ENCODE results near the gene SMAD6.

The SMAD6 gene

DNA sequence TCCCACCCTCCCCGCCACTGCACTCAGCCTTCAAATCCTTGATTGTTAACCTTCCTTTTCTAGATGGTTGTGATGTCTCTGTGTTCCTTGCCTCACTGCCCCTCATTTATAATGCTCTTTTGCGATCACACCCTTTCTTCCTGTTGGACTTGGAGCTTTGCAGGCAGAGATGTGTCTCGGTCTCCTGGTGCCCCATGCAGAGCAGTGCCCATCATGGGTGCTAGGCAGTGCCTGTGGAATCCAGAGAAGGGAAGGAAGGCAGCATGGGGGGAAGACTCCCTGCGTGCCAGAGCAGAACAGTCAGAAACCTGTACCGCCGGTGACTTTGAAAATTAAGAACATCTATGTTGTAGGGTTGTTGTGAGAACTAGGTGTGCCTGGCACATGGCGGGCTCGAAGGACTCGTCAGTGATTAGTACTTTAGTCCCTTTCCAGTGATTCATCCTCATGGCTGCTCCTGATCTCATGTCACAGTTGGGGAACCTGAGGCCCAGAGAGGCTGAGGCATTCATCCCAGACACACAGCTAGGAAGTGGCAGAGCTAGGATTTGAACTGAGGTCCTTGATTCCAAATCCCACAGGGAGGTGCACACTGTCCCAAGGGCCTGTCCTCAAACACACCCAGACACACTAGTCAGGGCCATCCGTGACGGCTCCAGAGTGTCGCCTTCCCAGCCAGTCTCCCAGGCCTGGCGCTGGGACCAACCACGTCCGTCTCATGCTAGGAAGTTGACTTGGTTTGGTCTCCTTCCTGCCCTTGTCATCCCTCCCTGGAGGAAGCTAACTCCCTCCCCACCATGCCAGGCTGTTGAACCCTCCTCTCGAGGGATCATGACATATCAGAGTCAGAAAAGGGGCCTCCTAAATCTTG, 58.3 kb downstream of the SMAD6 start:
- H4K20me1 ChIP-seq = no peaks in the 10 kb centered on the region
- H3K27me3 ChIP-seq = no peaks in the 10 kb centered on the region
- H3K4me2 ChIP-seq = peak overlapping the region; percentile 94
- no peak overlapping the region for H3K4me3 ChIP-seq
- H3K27ac ChIP-seq = peak overlapping the region; percentile 54; the same call in 1 of the 2 replicates
- H3K9me3 ChIP-seq = peaks cover 5% of the 10 kb centered on the region
- peaks cover 53% of the 10 kb centered on the region for H3K4me1 ChIP-seq
- no peaks in the 10 kb centered on the region for H3K36me3 ChIP-seq
- no peak for TF ChIP-seq Cebpa-rat (IDR thresholded peaks at IDR 0.05)
- no peak overlapping the region for H3K9ac ChIP-seq

DNA sequence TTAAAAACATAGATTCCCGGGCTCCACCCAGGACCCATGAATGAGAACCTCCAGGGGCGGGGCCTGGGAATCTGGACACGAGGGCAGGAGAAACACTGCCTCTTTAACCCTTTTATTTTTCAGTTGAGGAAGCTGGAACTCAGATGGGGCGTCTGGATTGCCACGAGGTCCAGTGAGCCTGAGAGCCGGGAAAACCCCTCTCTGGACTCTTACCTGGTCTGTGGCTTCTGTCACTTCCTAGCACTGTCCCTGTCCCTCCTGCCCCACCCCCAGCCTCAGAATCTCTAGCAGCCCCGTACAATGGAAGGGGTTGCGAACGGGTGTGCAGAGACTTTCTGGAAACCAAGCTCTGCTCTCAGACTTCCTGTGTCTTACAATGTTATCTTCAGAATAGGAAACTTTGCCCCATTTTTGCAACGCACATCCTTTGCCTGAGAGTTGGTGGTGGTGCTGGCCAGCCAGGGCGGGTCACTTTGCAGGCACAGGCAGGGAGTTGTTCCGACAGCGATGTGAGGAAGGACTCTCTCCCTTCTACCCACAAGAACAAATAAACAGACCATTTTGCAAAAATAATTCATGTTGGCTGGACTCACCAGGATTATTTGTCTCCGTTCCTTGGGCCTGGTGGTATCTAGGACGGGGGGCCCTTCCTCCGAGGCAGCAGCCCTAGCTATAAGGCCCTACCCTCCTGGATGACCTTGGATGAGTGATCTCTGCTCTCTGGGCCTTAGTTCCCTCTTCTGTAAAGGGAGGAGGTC, 59.1 kb downstream of the SMAD6 start:
- H3K9ac ChIP-seq = peak overlapping the region; percentile 31; the same call in 1 of the 2 replicates
- peak overlapping the region; percentile 54; the same call in 1 of the 2 replicates for H3K27ac ChIP-seq
- TF ChIP-seq Cebpa-rat (IDR thresholded peaks at IDR 0.05) = no peak
- no peaks in the 10 kb centered on the region for H3K27me3 ChIP-seq
- H3K4me3 ChIP-seq = no peak overlapping the region
- H3K9me3 ChIP-seq = no peaks in the 10 kb centered on the region
- H3K4me1 ChIP-seq = peaks cover 61% of the 10 kb centered on the region
- no peaks in the 10 kb centered on the region for H3K36me3 ChIP-seq
- peak overlapping the region; percentile 94 for H3K4me2 ChIP-seq
- no peaks in the 10 kb centered on the region for H4K20me1 ChIP-seq

DNA sequence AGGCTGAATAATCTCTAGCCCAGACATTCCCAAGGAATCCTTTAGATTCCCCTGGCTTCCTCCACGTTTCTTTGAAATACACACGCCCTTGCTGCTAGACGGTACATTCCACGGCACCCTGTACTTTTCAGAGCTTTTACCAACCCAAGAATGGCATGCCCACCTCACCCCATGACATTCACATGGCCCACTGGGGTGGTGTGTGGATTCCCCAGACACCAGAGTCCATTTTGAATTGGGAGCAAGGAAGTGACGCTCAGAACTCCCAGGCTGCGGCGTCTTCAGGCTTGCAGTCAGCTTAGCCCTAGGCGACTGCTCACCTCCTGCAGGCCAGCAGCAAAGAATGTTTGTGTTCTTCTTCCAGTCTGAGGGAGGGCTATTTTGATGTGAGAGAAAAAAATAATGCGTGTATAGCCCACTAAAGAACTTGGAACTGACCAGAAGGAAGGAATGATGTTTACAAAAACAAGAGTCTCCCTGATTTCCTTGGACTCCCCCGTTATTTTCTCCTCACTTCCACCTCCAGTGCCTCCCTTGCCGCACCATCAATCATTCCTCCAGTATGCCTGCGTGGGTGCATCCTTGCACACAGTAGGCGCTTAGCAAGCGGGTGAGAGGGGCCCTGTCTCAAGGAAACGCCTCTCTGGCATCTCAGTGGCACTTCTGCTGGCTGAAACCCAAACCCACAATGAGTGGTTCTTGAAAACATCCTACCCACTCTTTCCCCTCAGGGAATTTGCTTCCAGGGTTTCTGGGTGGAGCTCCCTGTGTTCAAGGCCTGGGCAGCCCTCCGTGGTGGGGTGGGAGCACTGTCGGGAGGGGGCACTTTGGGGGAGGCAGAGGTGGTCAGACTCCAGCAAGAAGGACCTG, 59.9 kb downstream of the SMAD6 start:
- 0 out of 2 replicates have a peak overlapping the region, but pooled peaks have one; percentile 9 for H3K27ac ChIP-seq
- no peaks in the 10 kb centered on the region for H3K27me3 ChIP-seq
- no peaks in the 10 kb centered on the region for H3K36me3 ChIP-seq
- peaks cover 66% of the 10 kb centered on the region for H3K4me1 ChIP-seq
- H3K9me3 ChIP-seq = no peaks in the 10 kb centered on the region
- H4K20me1 ChIP-seq = no peaks in the 10 kb centered on the region
- no peak overlapping the region for H3K4me3 ChIP-seq
- H3K9ac ChIP-seq = no peak overlapping the region
- no peak for TF ChIP-seq Cebpa-rat (IDR thresholded peaks at IDR 0.05)
- peak overlapping the region; percentile 94 for H3K4me2 ChIP-seq

DNA sequence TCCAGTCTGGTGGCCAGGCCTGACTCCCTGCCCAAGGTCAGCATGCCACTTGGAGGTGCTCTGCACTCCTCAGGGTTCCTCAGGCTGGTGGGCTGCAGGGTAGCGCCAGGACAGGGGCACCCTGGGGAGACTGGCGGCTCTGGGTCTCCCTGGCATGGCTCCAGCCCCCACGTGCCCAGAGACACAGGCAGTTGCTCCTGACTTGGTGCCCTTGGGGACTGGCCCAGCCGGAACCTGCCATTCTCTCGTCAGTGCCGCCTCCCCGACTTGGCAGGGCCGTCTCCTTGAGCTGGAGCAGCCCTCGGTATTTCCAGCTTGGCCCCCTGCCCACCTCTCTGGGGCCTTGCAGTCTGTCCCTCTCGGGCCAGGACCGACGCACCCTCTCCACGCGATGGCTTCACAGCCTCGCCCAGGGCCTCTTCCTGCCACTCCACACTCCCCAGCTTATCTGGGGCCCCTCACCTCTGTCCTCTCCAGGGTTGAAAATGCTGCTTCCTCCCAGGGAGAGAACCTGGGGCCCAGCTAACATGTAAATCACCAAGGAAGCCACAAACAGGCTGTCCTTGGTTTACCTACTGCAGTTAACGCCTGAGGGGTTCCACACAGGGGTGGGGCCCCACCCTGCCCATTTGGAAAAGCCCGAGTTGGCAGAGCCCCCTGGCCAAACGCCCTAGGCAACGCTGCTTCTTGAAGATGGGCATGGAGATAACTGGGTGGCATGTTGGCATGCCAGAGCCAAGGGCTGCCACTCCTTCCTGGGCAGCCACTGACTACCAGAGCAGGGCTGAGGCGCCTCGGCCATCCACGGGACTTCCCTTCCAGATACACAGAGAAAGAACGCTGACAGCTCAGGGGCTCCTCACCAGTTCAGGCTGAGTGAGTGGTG, 61.4 kb downstream of the SMAD6 start:
- no peak for TF ChIP-seq Cebpa-rat (IDR thresholded peaks at IDR 0.05)
- no peaks in the 10 kb centered on the region for H3K9me3 ChIP-seq
- peak overlapping the region; percentile 35 for H3K9ac ChIP-seq
- peak overlapping the region; percentile 79 for H3K27ac ChIP-seq
- no peaks in the 10 kb centered on the region for H4K20me1 ChIP-seq
- H3K27me3 ChIP-seq = no peaks in the 10 kb centered on the region
- peak overlapping the region; percentile 43; the same call in 1 of the 2 replicates for H3K4me3 ChIP-seq
- peaks cover 66% of the 10 kb centered on the region for H3K4me1 ChIP-seq
- H3K36me3 ChIP-seq = no peaks in the 10 kb centered on the region
- H3K4me2 ChIP-seq = peak overlapping the region; percentile 94

DNA sequence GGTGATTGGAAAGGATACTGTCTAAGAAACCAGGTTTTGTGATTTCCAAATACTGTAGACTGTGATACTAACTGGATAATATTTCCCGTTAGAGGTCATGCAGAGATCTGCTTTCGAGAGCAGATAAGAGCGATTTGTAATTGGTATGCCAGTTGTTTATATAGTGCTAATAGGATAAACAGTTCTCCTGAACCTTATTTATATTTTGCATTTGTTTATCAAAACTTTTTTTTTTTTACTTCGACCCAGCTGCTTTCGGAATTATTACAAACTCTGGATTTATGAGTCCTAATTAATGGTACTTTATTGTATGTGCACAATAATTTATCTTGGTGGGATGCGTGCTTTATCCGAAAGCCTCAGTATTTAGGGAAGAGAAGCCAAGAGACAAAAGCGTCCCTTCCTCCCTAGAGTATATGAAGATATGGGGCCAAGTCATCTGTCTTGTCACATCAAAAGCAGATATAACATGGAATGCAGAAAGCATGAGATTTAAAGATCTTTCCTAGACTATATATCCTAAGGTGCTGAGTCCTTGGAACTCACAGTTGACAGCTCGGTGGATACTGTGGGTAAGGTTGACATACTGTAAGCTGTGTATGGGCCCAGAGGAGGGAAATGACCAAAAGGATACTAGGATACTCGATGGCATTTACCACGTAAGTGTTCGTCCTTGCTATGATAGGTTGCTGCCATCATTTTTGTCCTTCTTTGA, 62.2 kb downstream of the SMAD6 start:
- Histone ChIP-seq H4K20me1 (no peaks in the 10 kb centered on the region), H3K36me3 (no peaks in the 10 kb centered on the region), H3K4me2 (peak overlapping the region; percentile 94), H3K9ac (no peak overlapping the region), H3K27ac (no peak overlapping the region), H3K27me3 (no peaks in the 10 kb centered on the region), H3K4me3 (no peak overlapping the region), H3K4me1 (peaks cover 66% of the 10 kb centered on the region), H3K9me3 (no peaks in the 10 kb centered on the region)
- no peak for TF ChIP-seq Cebpa-rat (IDR thresholded peaks at IDR 0.05)

DNA sequence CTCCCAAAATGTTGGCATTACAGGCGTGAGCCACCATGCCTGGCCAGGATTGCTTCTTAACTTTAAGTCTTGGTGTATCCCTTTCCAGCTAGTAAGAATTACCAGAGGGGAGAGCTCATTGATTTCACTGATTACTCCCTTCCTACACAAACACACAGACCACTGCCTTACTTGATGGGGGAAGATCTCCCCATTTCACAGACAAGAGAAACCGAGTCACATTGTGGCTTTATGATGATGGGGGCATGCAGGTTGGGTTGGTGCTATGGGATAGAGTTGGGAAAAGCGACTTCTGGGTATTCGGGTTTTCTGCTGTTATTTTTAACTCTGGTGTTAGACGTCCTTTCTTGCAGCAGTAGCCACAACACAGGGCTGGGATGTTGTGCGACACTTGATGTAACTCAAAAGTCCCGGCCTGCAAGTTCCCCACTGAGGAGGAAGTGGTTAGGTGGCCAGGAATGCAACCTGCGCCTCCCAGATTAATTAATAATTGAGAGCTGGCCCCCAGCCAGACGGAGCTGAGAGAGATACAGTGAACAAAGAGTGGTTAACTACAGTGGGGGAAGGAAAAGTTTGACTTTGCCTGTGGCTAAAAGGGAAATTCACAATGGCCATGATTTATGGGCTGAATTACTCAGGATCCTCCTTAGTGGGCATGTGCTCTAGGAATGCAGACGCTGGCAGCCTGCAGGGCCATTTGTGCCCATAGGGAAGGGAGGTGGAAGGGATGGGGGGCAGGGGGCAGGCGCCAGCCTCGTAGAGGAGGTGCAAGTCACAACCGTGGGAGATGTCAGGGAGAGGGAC, 63.6 kb downstream of the SMAD6 start:
- Histone ChIP-seq H3K4me1 (peaks cover 60% of the 10 kb centered on the region), H3K27ac (no peak overlapping the region), H3K4me2 (peak overlapping the region; percentile 65), H3K4me3 (no peak overlapping the region), H4K20me1 (no peaks in the 10 kb centered on the region), H3K9ac (no peak overlapping the region), H3K27me3 (no peaks in the 10 kb centered on the region), H3K36me3 (no peaks in the 10 kb centered on the region), H3K9me3 (no peaks in the 10 kb centered on the region)
- no peak for TF ChIP-seq Cebpa-rat (IDR thresholded peaks at IDR 0.05)

DNA sequence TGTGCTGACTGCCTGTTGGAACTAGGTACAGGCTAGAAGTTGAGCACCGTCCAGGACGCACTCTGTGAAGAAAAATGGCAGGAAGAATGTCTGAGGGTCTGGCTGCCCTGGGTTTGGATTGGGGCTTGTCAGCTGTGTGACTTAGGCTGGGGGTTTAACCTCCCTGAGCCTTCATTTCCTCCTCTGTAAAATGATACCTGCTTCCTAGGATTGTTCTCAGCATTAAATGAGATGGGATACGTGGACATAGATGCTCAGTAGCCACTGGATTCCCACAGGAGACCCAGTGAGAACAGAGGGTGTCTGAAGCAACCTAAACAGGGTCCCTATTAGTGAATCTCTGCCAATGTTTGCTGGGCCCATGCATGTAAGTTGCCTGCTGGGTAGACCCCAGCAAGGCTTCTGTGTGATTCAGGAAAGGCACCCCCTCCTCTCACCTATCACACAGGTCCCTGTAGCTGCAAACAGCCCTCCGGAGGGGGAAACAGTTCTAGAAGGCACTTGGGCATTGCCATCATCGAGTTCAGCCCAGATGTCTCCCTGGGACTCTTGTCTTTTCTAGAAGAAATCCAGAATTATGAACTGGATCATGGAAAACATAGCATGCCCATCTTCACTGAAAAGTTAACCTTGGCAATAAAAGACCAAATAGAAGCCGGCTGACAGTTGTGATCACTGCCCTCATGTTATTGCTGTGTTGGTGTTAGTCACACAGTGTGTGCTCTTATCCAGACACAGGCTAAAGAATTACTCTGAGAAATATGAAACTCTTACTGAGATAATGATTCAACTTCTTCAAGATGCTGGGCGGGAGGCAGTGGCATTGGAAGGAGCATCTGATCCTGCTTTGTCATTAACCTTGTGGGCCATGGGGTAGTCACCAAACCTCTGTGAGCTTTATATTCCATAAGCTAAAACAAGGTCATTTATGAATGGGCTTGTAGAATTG, 64.5 kb downstream of the SMAD6 start:
- H4K20me1 ChIP-seq = no peaks in the 10 kb centered on the region
- no peak overlapping the region for H3K4me3 ChIP-seq
- H3K27ac ChIP-seq = no peak overlapping the region
- TF ChIP-seq Cebpa-rat (IDR thresholded peaks at IDR 0.05) = no peak
- H3K27me3 ChIP-seq = no peaks in the 10 kb centered on the region
- H3K4me2 ChIP-seq = peak overlapping the region; percentile 65
- no peak overlapping the region for H3K9ac ChIP-seq
- H3K4me1 ChIP-seq = peaks cover 51% of the 10 kb centered on the region
- H3K9me3 ChIP-seq = no peaks in the 10 kb centered on the region
- H3K36me3 ChIP-seq = no peaks in the 10 kb centered on the region
